ENCODE data around the gene CTSD. TPM values are rescaled to one million over a fixed set of nuclear protein-coding genes. Genes with fewer than 3 reads are reported as not detected.

The CTSD gene
- polyA plus RNA-seq, 2 of the 4 experiments (the other 2 are of a cell fraction) = 74.0 to 310 TPM

- TF ChIP-seq GATA3 (IDR thresholded peaks at IDR 0.05; ENCODE audit: borderline replicate concordance) (no peak), CBX8 (IDR thresholded peaks at IDR 0.05) (no peak), HES2 (IDR thresholded peaks at IDR 0.05) (no peak), POLR2AphosphoS2 (conservative IDR thresholded peaks at IDR 0.05; ENCODE audit: low read length) (no peak), BCL3 (IDR thresholded peaks at IDR 0.05) (no peak)
- 63% methylated on average over 17 of the region's 25 CpGs for WGBS (ENCODE audit: missing lambda C conversion rate)
- no peaks in the 10 kb centered on the region for H3K9me3 ChIP-seq
- ATAC-seq (peak; percentile 46 to 51), DNase-seq (ENCODE audit: low read depth in 1 of 2, low spot score in 1 of 2) (peak in 1 of 2 experiments; percentile 42), FAIRE-seq (no peak)
- H3K4me3 ChIP-seq = peak overlapping the region; percentile 34; the same call in 2 of the 3 replicates
- H3K4me1 ChIP-seq = peaks cover 24% of the 10 kb centered on the region; the same call in 2 of the 3 replicates
- H3K4me2 ChIP-seq = peak overlapping the region; percentile 80
- ChIA-PET POLR2A (interaction anchor here (0.6 to 3.2 kb wide), 3 partner anchors 23 to 56 kb away, joined by 5 to 11 read pairs (median 5); no protein-coding TSS in a partner anchor), CTCF (interaction anchor here (0.6 to 2.6 kb wide), 9 partner anchors 12 to 394 kb away, joined by 3 to 12 read pairs (median 4); no protein-coding TSS in a partner anchor)
- H3K27ac ChIP-seq = peak overlapping the region in 1 of 2 experiments; percentile 80; a peak in 3 of 6 replicates
These were observed 14.1 kb downstream of the CTSD start for GRCh38 chr11:1749395-1750351.

GRCh38 chr11:1748636-1749394 lies 14.9 kb downstream of the CTSD start:
- DNase-seq (ENCODE audit: low read depth in 1 of 2, low spot score in 1 of 2) = no peak
- peaks cover 24% of the 10 kb centered on the region; the same call in 2 of the 3 replicates for H3K4me1 ChIP-seq
- H3K4me2 ChIP-seq = peak overlapping the region; percentile 80
- FAIRE-seq = no peak
- H3K9me3 ChIP-seq = no peaks in the 10 kb centered on the region
- peak overlapping the region; percentile 44 to 80; a peak in 4 of 6 replicates for H3K27ac ChIP-seq
- WGBS (ENCODE audit: missing lambda C conversion rate) = 54% methylated on average over 15 of the region's 84 CpGs
- ChIA-PET CTCF (interaction anchor here (0.9 to 2.6 kb wide), 5 partner anchors 11 to 84 kb away, joined by 3 to 12 read pairs (median 5); no protein-coding TSS in a partner anchor), POLR2A (interaction anchor here (1.5 to 3.2 kb wide), 2 partner anchors 23 to 55 kb away, joined by 5 to 11 read pairs; no protein-coding TSS in a partner anchor)
- ATAC-seq = peak; percentile 36 to 43; a peak in 5 of 6 replicates
- no peak for TF ChIP-seq KDM5A (IDR thresholded peaks at IDR 0.05)
- TF ChIP-seq ESRRA (IDR thresholded peaks at IDR 0.05; ENCODE audit: borderline replicate concordance, low read length) = no peak
- TF ChIP-seq RCOR1 (IDR thresholded peaks at IDR 0.05; ENCODE audit: low read depth, low read length) = no peak
- TF ChIP-seq JUNB (IDR thresholded peaks at IDR 0.05) = no peak
- no peak for TF ChIP-seq MAZ (IDR thresholded peaks at IDR 0.05; ENCODE audit: borderline replicate concordance, low read depth, low read length)
- no peak for TF ChIP-seq CEBPB (IDR thresholded peaks at IDR 0.05)
- TF ChIP-seq TP53 (CRISPR knock-in tag; IDR thresholded peaks at IDR 0.05) = no peak
- no peak for TF ChIP-seq BCL3 (IDR thresholded peaks at IDR 0.05)
- peak overlapping the region; percentile 34 for H3K4me3 ChIP-seq

GRCh38 chr11:1747753-1748635 lies 15.7 kb downstream of the CTSD start:
- Histone ChIP-seq H3K4me2 (peak overlapping the region; percentile 80; the same call in 1 of the 3 replicates), H3K27ac (peak overlapping the region in 1 of 2 experiments; percentile 80; a peak in 2 of 6 replicates), H3K4me3 (no peak overlapping the region), H3K4me1 (peaks cover 24% of the 10 kb centered on the region; the same call in 2 of the 3 replicates), H3K9me3 (no peaks in the 10 kb centered on the region)
- ChIA-PET CTCF (interaction anchor here (0.7 to 2.6 kb wide), 3 partner anchors 11 to 54 kb away, joined by 3 to 12 read pairs (median 6); no protein-coding TSS in a partner anchor), POLR2A (no interaction called here)
- ATAC-seq (no peak), FAIRE-seq (no peak), DNase-seq (ENCODE audit: low read depth in 1 of 2, low spot score in 1 of 2) (no peak)
- WGBS (ENCODE audit: missing lambda C conversion rate) = 94% methylated on average over 52 of the region's 72 CpGs
- TF ChIP-seq HMGXB4 (CRISPR knock-in tag; IDR thresholded peaks at IDR 0.05; ENCODE audit: borderline replicate concordance) = no peak
- no peak for TF ChIP-seq HOXB13 (CRISPR knock-in tag; IDR thresholded peaks at IDR 0.05; ENCODE audit: low read depth)
- TF ChIP-seq, protein P1, sequence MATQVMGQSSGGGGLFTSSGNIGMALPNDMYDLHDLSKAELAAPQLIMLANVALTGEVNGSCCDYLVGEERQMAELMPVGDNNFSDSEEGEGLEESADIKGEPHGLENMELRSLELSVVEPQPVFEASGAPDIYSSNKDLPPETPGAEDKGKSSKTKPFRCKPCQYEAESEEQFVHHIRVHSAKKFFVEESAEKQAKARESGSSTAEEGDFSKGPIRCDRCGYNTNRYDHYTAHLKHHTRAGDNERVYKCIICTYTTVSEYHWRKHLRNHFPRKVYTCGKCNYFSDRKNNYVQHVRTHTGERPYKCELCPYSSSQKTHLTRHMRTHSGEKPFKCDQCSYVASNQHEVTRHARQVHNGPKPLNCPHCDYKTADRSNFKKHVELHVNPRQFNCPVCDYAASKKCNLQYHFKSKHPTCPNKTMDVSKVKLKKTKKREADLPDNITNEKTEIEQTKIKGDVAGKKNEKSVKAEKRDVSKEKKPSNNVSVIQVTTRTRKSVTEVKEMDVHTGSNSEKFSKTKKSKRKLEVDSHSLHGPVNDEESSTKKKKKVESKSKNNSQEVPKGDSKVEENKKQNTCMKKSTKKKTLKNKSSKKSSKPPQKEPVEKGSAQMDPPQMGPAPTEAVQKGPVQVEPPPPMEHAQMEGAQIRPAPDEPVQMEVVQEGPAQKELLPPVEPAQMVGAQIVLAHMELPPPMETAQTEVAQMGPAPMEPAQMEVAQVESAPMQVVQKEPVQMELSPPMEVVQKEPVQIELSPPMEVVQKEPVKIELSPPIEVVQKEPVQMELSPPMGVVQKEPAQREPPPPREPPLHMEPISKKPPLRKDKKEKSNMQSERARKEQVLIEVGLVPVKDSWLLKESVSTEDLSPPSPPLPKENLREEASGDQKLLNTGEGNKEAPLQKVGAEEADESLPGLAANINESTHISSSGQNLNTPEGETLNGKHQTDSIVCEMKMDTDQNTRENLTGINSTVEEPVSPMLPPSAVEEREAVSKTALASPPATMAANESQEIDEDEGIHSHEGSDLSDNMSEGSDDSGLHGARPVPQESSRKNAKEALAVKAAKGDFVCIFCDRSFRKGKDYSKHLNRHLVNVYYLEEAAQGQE (IDR thresholded peaks at IDR 0.05) = peak; percentile 42; the same call in 1 of the 2 replicates
- TF ChIP-seq KDM5A (IDR thresholded peaks at IDR 0.05) = no peak

Measured in A549 (cell line).